ENCODE measurements around the gene SEMA4A.
"Not testable (repeated sequence)": the region's sequence is repeated elsewhere in the genome, so short reads cannot be mapped to it uniquely, and the experiment has no call there.

Gene SEMA4A

GRCh38 chr1:156119503-156120209 lies 33.7 kb upstream of the SEMA4A start:
- DNase-seq (ENCODE audit: low read depth), result no peak

DNA sequence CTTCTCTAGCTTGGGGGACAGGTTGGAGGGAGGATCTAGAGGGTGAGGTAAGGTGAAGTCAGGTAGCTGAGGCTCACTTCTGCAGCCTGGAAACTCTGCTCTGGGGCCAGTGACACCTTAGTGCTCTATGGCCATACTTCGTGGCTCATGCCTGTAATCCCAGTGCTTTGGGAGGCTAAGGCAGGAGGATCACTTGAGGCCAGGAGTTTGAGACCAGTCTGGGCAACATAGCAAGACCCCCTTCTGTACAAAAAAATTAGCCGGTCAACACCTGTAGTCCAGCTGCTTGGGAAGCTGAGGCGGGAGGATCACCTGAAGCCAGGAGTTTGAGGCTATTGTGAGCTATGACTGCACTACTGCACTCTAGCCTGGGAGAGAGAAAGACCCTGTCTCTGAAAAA lies 33.1 kb upstream of the SEMA4A start:
- no peak for DNase-seq (ENCODE audit: low read depth)

DNA sequence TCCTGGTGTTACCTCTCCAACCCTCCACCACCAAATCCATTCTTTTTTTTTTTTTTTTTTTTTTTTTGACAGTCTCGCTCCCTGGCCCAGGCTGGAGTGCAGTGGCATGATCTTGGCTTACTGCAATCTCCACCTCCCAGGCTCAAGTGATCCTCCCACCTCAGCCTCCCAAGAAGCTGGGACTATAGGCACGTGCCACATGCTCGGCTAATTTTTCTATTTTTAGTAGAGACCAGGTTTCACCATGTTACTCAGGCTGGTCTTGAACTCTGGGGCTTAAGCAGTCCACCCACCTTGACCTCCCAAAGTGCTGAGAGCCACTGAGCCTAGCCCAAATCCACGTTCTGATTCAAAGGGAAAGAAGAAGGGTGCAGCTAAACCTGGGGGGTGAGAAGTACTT lies 32.4 kb upstream of the SEMA4A start:
- DNase-seq (ENCODE audit: low read depth), result not testable (repeated sequence)

- no peak for DNase-seq (ENCODE audit: low read depth)
Measured at GRCh38 chr1:156121457-156121856, 31.9 kb upstream of the SEMA4A start.

GRCh38 chr1:156122086-156122485 lies 31.3 kb upstream of the SEMA4A start:
- DNase-seq (ENCODE audit: low read depth), result no peak

DNA sequence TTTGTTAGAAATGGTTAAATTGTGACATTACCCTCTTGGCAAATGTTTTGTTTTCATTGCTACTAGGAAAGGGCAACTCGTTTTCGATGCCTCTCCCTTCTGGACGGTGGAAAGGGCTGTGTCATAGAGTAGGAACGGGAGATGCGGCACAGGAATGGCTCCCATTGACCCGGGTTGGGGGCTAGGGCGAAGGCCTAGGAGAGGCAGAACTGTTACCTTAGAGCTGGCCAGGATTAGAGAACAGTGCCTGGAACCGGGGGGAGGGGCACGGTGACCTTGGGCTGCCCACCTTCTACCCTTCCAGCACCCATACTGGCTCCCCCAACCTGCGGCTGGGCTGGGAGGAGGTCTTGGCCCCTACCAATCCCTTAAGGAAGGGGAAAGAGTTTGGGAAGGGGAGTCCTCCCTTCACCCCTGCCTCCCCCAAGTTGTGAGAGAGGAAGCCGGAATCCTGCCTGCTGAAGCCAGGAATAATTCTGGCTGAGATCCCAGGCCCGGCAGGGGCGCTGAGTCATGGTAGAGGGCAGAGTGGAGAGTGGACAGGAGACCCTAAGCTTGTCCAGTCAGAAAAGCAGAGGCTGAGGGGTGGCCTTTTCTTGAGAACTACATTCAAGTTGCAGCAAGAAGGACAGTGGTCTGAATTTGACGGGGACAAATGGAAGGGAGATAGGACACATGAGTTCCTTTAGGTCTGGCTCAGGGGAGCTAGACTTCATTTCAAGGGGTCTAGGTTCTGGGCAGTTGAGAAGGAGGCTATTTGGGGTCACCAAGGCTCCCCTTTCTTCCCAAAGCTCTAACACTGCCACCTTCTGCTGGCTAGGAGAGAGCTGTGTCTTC lies 30.6 kb upstream of the SEMA4A start:
- DNase-seq (ENCODE audit: low read depth), result no peak

DNA sequence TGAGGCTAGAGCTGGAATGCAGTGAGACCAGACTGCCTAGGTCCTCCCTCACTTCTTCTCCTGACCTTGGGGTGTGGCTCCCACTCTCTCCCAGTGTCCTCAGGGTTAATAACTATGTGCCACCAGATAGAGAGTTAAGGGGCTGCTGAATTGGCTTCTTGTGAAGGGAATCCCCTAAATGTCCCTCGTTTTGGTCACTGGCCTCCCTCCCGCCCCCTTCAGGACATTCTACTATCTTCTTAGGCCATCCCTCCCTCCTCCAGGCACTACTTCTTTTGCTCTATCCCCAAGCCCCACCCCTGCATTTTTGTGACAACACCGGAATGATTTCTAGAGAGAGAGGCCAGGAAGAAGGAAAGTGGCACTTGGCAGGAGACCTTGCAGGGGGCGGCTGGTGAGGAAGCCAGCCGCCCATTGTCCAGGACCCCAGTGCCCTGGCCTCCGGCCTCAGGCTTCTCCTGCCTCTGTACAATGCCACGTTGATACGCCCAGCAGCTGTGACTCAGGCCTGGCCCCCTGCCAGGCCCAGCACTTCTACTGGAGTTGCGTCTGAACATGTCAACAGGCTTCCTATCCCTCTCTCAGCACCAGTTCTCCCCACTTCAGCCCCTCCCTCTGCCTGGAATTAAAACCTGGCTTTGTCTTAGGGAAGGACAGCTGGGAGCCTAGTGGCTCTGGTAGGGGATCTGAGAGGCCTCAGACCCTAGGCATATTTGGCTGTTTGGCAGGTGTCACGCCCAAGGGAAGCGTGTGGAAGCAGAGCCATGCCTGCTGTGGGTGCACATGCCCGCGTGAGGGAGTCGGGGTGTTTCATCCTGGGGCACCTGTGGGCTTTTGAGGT lies 29.8 kb upstream of the SEMA4A start:
- peak; percentile 60 for DNase-seq (ENCODE audit: low read depth)

DNA sequence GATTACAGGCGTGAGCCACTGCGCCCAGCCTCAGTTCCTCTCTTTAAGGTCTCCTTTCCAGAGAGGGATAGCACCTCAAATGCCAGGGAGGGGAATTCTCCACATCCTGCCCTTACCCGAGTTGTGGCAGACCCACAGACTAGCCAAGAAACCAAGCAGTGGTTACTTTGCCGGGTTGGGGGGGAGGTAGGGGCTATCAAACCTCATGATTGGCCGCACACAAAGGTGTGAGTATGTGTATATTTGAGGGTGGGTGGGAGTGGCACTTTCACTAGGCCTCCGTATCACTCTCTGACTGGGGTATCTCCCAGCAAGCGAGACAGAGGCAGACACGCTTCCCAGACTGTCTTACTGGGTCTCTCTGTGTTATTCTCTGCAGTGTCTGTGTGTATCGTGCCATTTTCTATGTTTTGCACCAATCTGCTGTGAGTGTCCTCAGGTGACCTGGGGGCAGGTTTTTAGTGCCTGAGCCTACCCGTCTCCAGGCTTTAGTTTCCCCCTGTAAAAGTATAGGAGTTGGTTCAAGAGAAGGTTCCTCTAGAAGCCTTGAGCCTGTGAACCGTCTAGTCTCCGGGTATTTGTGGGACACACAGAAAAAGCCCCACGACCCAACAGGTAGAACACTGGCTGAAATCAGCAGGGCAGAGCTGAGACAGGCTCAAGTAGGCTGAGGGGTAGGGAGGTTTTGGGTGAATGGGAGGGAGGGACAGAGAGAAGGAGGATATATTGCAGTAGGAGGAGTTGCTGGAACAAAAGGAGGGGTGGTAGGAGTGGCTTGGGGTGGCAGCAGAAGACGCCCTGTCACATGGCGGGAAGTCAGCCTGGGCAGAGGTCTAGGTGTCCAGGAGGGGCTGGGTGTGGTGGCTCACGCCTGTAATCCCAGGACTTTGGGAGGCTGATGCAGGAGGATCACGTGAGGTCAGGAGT lies 28.6 kb upstream of the SEMA4A start:
- no peak for DNase-seq (ENCODE audit: low read depth)

DNA sequence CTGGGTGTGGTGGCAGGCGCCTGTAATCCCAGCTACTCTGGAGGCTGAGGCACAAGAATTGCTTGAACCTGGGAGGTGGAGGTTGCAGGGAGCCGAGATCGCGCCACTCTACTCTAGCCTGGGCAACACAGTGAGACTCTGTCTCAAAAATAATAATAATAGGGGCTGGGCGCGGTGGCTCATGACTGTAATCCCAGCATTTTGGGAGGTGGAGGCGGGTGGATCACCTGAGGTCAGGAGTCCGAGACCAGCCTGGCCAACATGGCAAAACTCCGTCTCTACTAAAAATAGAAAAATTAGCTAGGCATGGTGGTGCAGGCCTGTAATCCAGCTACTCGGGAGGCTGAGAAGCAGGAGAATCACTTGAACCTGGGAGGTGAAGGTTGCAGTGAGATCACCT lies 27.8 kb upstream of the SEMA4A start:
- not testable (repeated sequence) for DNase-seq (ENCODE audit: low read depth)

- no peak for DNase-seq (ENCODE audit: low read depth)
Measured at GRCh38 chr1:156126043-156126629, 27.2 kb upstream of the SEMA4A start.

DNA sequence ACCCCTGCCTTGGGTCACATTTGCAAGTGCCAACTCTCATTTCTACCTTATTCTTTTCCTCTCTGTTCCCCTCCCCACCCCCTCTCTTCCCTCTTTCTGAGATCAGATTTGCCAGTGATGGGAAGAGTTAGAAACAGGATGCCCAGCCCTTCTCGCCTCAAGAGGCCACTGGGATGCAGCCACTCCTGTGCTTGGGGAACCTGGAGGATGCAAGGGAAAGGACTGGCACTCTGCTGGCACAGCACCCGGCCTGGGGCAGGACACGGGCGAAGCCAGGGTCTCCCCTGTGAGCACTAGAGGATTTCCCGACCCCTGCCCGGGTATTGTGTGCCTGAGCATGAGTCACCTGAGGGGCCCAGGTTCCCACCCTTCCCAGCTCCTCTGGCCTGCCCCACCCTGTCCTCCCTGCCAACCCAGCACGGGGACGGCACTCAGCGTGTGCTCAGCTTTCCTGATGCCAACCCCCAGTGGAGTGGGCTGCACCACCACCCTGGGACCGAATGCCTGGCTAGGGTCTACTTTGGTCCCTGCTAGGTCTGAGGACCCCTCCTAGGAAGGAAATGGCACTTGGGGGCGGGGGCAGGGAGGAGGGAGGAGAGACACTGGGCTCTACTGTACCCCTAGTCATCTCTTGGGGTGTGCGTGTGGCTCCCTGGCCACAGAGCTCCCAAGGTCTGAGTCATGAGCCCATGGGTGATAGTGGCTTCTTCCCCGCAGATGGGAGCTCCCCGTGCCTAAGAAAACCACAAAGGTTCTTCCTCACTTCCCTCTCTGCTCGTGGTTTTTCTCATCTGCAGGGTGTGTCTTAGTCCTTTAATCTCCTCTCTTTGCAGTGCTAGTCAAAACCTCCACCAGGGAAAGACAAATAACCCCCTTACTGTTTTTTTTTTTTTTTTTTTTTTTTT lies 26.5 kb upstream of the SEMA4A start:
- peak; percentile 62 for DNase-seq (ENCODE audit: low read depth)

GRCh38 chr1:156128308-156128653 lies 25.1 kb upstream of the SEMA4A start:
- DNase-seq (ENCODE audit: low read depth), result no peak

- no peak for DNase-seq (ENCODE audit: low read depth)
Measured at GRCh38 chr1:156128654-156129597, 24.5 kb upstream of the SEMA4A start.

GRCh38 chr1:156129687-156130577 lies 23.5 kb upstream of the SEMA4A start:
- peak; percentile 57 for DNase-seq (ENCODE audit: low read depth)

DNA sequence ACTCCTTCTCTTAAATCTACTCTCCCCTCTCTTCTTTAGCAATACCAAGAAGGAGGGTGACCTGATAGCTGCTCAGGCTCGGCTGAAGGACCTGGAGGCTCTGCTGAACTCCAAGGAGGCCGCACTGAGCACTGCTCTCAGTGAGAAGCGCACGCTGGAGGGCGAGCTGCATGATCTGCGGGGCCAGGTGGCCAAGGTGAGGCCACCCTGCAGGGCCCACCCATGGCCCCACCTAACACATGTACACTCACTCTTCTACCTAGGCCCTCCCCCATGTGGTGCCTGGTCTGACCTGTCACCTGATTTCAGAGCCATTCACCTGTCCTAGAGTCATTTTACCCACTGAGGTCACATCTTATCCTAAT lies 22.8 kb upstream of the SEMA4A start:
- DNase-seq (ENCODE audit: low read depth), result no peak

DNA sequence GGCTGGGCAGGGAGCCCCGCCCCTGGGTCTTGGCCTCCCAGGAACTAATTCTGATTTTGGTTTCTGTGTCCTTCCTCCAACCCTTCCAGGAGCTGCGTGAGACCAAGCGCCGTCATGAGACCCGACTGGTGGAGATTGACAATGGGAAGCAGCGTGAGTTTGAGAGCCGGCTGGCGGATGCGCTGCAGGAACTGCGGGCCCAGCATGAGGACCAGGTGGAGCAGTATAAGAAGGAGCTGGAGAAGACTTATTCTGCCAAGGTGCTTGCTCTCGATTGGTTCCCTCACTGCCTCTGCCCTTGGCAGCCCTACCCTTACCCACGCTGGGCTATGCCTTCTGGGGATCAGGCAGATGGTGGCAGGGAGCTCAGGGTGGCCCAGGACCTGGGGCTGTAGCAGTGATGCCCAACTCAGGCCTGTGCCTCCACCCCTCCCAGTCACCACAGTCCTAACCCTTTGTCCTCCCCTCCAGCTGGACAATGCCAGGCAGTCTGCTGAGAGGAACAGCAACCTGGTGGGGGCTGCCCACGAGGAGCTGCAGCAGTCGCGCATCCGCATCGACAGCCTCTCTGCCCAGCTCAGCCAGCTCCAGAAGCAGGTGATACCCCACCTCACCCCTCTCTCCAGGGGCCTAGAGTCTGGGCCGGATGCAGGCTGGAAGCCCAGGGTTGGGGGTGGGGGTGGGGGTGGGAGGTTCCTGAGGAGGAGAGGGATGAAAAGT lies 18.5 kb upstream of the SEMA4A start:
- DNase-seq (ENCODE audit: low read depth), result no peak

All from stimulated activated CD8-positive, alpha-beta memory T cell treated with anti-CD3 and anti-CD28 coated beads, Interleukin-12 subunit alpha, Interleukin-12 subunit beta, amount 100 ng/mL, for 1 hour (primary cell).